AG10803 (cell line): Measurements from ENCODE around the gene DYDC1.
"Not testable (repeated sequence)": the region's sequence is repeated elsewhere in the genome, so short reads cannot be mapped to it uniquely, and the experiment has no call there.

ENCODE experiments used
- DNase-seq: peaks from one replicate; pipeline ENCODE4 v3.0.0; 2010; ENCODE audit warnings: low read depth
- H3K4me3 ChIP-seq: 2 replicates; pipeline ENCODE4 v1.5.1; 2011; ENCODE audit warnings: mild to moderate bottlenecking, low read length, control low read depth
- CTCF ChIP-seq: conservative IDR thresholded peaks from 2 replicates; pipeline ENCODE4 v1.5.1; 2011; ENCODE audit warnings: mild to moderate bottlenecking, low read length, control low read depth, inconsistent platforms

The DYDC1 gene

GRCh38 chr10:80371467-80371866 lies 14.9 kb upstream of the DYDC1 start:
- no peak for DNase-seq
- no peak for TF ChIP-seq CTCF

DNA sequence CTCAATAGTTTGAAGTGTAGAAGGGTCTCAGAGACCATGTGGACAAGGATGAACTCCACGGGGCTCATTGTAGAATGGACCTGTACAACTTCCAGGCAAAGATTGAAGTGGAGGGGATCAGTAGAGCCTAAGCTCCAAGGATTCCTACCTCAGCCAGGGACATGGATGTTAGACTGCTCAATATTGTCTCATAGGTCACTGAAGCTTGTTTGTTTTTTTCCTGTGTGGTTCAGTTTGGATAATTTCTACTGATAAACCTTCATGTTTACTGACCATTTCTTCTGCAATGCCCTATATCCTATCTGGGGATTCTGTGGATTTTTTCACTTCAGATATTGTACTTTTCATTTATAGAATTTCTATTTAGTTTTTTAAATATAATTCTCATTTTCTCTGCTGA lies 9.0 kb upstream of the DYDC1 start:
- DNase-seq = no peak
- TF ChIP-seq CTCF = no peak
- no peak overlapping the region for H3K4me3 ChIP-seq

More at GRCh38 chr10:80371467-80371866, 14.9 kb upstream of the DYDC1 start:
- H3K4me3 ChIP-seq = no peak overlapping the region

GRCh38 chr10:80359644-80360043 lies 3.1 kb upstream of the DYDC1 start:
- no peak overlapping the region for H3K4me3 ChIP-seq
- no peak for TF ChIP-seq CTCF
- no peak for DNase-seq

GRCh38 chr10:80358925-80359324 lies 2.4 kb upstream of the DYDC1 start:
- DNase-seq, H3K4me3 ChIP-seq: not testable (repeated sequence)

DNA sequence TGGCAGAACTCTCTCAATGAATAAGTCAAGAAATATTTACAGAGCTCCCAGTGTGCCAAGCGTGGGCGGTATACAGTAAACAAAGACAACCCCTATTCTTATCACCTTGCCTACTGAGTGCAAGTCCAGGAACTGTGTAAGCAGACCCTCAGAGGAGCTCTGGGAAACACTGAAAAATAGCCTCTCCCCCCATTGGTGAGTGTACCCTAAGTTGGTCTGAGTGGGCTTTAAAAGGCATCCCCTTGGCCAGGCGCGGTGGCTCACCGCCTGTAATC lies 1.2 kb upstream of the DYDC1 start:
- TF ChIP-seq CTCF = no peak
- no peak overlapping the region for H3K4me3 ChIP-seq
- DNase-seq = no peak

- DNase-seq = no peak
- H3K4me3 ChIP-seq = no peak overlapping the region
- no peak for TF ChIP-seq CTCF
Measured at GRCh38 chr10:80356989-80357850, 665 bp upstream of the DYDC1 start.

- DNase-seq = no peak
- no peak overlapping the region for H3K4me3 ChIP-seq
- TF ChIP-seq CTCF = no peak
Measured at GRCh38 chr10:80351220-80351619, 5.3 kb downstream of the DYDC1 start.

DNA sequence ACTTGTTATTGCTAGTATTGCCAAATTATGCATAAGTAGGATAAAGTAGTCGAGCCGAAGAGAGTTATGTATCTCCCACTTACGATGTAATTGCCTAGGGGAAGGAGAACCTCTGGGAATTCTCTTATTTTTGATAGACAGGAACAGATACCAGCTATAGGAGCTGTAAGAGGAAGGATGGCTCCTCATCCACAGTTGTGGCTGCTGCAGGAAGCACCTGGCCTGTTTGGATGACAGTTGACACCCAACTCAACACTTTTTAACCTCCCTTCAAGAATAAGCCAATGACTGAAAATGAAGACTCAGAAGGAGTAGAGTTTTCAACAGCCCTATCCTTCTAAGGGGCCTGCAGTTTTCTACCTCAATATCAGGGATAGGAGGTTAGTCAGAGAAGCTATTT lies 6.3 kb downstream of the DYDC1 start:
- no peak overlapping the region for H3K4me3 ChIP-seq
- no peak for TF ChIP-seq CTCF
- DNase-seq = no peak
